ENCODE measurements around the gene LRRC8D. TPM values are rescaled to one million over a fixed set of nuclear protein-coding genes. Genes with fewer than 3 reads are reported as not detected.

LRRC8D gene
- total and polyA plus RNA-seq, 9 of the 15 experiments (the other 6 are each of a cell fraction or from before 2014, with no cell fraction given) = 3.4 to 53.9 (median 15.9) TPM

DNA sequence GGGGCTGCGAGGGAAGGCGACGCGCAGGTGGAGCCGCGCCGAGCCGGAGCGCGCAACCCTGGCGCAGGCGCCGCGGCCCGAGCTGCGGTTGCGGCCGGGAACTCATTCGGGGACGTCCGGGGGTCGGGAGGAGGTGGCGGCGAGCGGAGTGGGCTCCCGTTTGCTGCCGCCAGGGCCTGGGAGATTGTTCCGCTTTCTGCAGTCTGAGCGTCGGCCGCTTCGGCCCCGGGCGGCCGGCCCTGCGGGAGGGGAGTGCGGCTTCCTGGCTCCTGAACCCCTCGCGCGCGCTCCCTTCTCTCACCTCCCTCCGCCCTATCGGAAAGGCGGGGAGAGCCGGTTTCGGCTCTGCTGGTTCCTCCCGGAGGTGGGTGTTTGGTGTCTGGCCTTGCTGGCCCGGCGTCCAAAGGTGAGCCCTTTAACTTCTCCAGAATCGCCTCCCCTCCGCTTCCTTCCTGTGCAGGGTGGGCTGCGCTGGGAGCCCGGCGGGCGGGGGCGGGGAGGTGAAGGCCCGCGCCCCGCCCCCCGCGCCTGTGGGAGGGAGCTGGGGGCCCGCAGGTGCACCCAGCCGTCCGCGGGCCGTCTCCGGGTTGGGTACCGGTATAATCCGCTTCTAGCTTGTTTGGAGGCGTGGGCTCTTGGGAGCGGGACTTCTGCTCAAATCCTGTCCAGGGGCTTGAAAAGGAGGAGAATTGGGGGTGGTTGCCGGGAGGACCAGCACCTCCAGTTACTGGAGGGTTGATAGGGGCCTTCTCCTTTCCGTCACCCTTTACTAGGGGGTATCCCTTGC lies 683 bp downstream of the LRRC8D start (continued):
- TF ChIP-seq ZMIZ1 (IDR thresholded peaks at IDR 0.05; ENCODE audit: low read depth in 2 of 2, low read length in 2 of 2) = 0 out of 4 replicates have a peak, but pooled peaks of 1 of the 2 experiments have one; percentile 13
- peak; percentile 4; the same call in 1 of the 2 replicates for TF ChIP-seq CBFA2T3 (IDR thresholded peaks at IDR 0.05)
- no peak for TF ChIP-seq CBX1 (IDR thresholded peaks at IDR 0.05; ENCODE audit: low read depth)
- 0 out of 2 replicates have a peak, but pooled peaks have one; percentile 11 for TF ChIP-seq NBN (IDR thresholded peaks at IDR 0.05; ENCODE audit: low read depth)
- no peak for TF ChIP-seq DDX20 (tag; IDR thresholded peaks at IDR 0.05; ENCODE audit: low read depth)
- no peak for TF ChIP-seq MAFF (IDR thresholded peaks at IDR 0.05; ENCODE audit: low read length)
- TF ChIP-seq RBFOX2 (IDR thresholded peaks at IDR 0.05; ENCODE audit: low read depth, low read length) = peak; percentile 91
- no peak for TF ChIP-seq PCBP2 (IDR thresholded peaks at IDR 0.05; ENCODE audit: low read depth, low read length, poor library complexity, severe bottlenecking)
- TF ChIP-seq MEIS2 (IDR thresholded peaks at IDR 0.05; ENCODE audit: partially characterized antibody) = peak; percentile 18
- no peak for TF ChIP-seq BHLHE40 (IDR thresholded peaks at IDR 0.05; ENCODE audit: low read length)
- TF ChIP-seq ZNF232 (CRISPR knock-in tag; IDR thresholded peaks at IDR 0.05) = no peak
- TF ChIP-seq FOXA3 (CRISPR knock-in tag; conservative IDR thresholded peaks at IDR 0.05 in 1 of 2, IDR thresholded peaks at IDR 0.05 in 1 of 2) = no peak
- TF ChIP-seq HNRNPUL1 (IDR thresholded peaks at IDR 0.05; ENCODE audit: low read length) = no peak
- TF ChIP-seq, protein P1, sequence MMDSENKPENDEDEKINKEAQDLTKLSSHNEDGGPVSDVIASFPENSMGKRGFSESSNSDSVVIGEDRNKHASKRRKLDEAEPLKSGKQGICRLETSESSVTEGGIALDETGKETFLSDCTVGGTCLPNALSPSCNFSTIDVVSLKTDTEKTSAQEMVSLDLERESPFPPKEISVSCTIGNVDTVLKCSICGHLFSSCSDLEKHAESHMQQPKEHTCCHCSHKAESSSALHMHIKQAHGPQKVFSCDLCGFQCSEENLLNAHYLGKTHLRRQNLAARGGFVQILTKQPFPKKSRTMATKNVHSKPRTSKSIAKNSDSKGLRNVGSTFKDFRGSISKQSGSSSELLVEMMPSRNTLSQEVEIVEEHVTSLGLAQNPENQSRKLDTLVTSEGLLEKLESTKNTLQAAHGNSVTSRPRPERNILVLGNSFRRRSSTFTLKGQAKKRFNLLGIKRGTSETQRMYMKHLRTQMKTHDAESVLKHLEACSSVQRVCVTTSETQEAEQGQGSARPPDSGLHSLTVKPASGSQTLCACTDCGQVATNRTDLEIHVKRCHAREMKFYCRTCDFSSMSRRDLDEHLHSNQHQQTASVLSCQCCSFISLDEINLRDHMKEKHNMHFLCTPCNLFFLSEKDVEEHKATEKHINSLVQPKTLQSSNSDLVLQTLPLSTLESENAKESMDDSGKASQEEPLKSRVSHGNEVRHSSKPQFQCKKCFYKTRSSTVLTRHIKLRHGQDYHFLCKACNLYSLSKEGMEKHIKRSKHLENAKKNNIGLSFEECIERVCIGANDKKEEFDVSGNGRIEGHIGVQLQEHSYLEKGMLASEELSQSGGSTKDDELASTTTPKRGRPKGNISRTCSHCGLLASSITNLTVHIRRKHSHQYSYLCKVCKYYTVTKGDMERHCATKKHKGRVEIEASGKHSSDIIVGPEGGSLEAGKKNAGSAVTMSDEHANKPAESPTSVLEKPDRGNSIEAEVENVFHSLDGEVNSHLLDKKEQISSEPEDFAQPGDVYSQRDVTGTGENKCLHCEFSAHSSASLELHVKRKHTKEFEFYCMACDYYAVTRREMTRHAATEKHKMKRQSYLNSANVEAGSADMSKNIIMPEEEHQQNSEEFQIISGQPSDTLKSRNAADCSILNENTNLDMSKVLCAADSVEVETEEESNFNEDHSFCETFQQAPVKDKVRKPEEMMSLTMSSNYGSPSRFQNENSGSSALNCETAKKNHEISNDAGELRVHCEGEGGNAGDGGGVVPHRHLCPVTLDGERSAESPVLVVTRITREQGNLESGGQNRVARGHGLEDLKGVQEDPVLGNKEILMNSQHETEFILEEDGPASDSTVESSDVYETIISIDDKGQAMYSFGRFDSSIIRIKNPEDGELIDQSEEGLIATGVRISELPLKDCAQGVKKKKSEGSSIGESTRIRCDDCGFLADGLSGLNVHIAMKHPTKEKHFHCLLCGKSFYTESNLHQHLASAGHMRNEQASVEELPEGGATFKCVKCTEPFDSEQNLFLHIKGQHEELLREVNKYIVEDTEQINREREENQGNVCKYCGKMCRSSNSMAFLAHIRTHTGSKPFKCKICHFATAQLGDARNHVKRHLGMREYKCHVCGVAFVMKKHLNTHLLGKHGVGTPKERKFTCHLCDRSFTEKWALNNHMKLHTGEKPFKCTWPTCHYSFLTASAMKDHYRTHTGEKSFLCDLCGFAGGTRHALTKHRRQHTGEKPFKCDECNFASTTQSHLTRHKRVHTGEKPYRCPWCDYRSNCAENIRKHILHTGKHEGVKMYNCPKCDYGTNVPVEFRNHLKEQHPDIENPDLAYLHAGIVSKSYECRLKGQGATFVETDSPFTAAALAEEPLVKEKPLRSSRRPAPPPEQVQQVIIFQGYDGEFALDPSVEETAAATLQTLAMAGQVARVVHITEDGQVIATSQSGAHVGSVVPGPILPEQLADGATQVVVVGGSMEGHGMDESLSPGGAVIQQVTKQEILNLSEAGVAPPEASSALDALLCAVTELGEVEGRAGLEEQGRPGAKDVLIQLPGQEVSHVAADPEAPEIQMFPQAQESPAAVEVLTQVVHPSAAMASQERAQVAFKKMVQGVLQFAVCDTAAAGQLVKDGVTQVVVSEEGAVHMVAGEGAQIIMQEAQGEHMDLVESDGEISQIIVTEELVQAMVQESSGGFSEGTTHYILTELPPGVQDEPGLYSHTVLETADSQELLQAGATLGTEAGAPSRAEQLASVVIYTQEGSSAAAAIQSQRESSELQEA (IDR thresholded peaks at IDR 0.05; ENCODE audit: low read depth) = no peak
- TF ChIP-seq BRD9 (IDR thresholded peaks at IDR 0.05; ENCODE audit: low read depth, partially characterized antibody) = peak; percentile 66
- TF ChIP-seq MBD2 (IDR thresholded peaks at IDR 0.05; ENCODE audit: borderline replicate concordance, low read depth) = no peak
- TF ChIP-seq CHD2 (IDR thresholded peaks at IDR 0.05; ENCODE audit: low read depth, low read length) = no peak
